ENCODE results near the gene SCLT1.

GRCh38 chr4:128974136-128974581 lies 119.2 kb downstream of the SCLT1 start:
- no peak for TF ChIP-seq CTCF (conservative IDR thresholded peaks at IDR 0.05; ENCODE audit: low read length)
- no peak for TF ChIP-seq EZH2phosphoT487 (IDR thresholded peaks at IDR 0.05; ENCODE audit: borderline replicate concordance)

All from Loucy (cell line).